Measurements from ENCODE around the gene CPA5. TPM values are rescaled to one million over a fixed set of nuclear protein-coding genes. Genes with fewer than 3 reads are reported as not detected.

Gene CPA5
- total and polyA plus RNA-seq, 9 of the 15 experiments (the other 6 are each of a cell fraction or from before 2014, with no cell fraction given): 0.13 to 2.4 (median 0.91) TPM

DNA sequence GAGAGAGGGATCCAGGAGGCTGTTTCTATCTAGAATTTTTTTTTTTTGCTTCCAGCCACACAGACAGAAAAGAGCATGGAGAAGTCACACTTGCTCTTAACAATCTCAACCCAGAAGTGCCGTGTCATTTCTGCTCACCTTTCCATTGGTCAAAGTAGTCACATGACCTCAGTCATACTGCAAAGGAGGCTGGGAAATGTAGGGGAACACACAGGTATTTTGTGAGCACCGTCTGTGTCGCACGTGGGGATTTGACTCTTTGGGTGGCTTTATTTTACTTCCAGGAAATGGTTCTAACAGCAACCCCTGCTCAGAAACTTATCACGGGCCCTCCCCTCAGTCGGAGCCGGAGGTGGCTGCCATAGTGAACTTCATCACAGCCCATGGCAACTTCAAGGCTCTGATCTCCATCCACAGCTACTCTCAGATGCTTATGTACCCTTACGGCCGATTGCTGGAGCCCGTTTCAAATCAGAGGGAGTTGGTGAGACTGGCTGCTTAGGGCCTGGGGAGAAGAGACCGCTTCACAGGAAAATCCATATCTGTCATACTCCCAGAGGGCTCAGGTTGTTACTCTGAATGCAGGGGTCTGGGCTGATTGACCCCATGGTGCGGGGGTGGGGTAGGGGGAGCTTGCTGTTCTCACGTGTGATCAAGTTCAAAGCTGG is 22.6 kb downstream of the CPA5 start (continued):
- TF ChIP-seq, protein P1, sequence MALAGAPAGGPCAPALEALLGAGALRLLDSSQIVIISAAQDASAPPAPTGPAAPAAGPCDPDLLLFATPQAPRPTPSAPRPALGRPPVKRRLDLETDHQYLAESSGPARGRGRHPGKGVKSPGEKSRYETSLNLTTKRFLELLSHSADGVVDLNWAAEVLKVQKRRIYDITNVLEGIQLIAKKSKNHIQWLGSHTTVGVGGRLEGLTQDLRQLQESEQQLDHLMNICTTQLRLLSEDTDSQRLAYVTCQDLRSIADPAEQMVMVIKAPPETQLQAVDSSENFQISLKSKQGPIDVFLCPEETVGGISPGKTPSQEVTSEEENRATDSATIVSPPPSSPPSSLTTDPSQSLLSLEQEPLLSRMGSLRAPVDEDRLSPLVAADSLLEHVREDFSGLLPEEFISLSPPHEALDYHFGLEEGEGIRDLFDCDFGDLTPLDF (CRISPR knock-in tag; IDR thresholded peaks at IDR 0.05): no peak
- peak; percentile 34; the same call in 1 of the 2 replicates for TF ChIP-seq MAFG (tag; conservative IDR thresholded peaks at IDR 0.05)
- no peak for TF ChIP-seq ZNF212 (CRISPR knock-in tag; IDR thresholded peaks at IDR 0.05)
- TF ChIP-seq SRSF7 (optimal IDR thresholded peaks at IDR 0.05; ENCODE audit: low read depth, low read length): no peak
- no peak for TF ChIP-seq ZNF239 (CRISPR knock-in tag; IDR thresholded peaks at IDR 0.05)
- no peak for TF ChIP-seq ZZZ3 (IDR thresholded peaks at IDR 0.05)
- TF ChIP-seq SPI1 (IDR thresholded peaks at IDR 0.05; ENCODE audit: borderline replicate concordance, low read depth, low read length): no peak
- TF ChIP-seq CREB1 (IDR thresholded peaks at IDR 0.05): no peak
- TF ChIP-seq CREB1 (CRISPR knock-in tag; IDR thresholded peaks at IDR 0.05): no peak
- TF ChIP-seq, protein P2, sequence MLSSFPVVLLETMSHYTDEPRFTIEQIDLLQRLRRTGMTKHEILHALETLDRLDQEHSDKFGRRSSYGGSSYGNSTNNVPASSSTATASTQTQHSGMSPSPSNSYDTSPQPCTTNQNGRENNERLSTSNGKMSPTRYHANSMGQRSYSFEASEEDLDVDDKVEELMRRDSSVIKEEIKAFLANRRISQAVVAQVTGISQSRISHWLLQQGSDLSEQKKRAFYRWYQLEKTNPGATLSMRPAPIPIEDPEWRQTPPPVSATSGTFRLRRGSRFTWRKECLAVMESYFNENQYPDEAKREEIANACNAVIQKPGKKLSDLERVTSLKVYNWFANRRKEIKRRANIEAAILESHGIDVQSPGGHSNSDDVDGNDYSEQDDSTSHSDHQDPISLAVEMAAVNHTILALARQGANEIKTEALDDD (IDR thresholded peaks at IDR 0.05): no peak
- TF ChIP-seq, protein P3, sequence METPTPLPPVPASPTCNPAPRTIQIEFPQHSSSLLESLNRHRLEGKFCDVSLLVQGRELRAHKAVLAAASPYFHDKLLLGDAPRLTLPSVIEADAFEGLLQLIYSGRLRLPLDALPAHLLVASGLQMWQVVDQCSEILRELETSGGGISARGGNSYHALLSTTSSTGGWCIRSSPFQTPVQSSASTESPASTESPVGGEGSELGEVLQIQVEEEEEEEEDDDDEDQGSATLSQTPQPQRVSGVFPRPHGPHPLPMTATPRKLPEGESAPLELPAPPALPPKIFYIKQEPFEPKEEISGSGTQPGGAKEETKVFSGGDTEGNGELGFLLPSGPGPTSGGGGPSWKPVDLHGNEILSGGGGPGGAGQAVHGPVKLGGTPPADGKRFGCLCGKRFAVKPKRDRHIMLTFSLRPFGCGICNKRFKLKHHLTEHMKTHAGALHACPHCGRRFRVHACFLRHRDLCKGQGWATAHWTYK (CRISPR knock-in tag; IDR thresholded peaks at IDR 0.05): no peak
- no peak for TF ChIP-seq ZNF583 (CRISPR knock-in tag; IDR thresholded peaks at IDR 0.05)
- no peak for TF ChIP-seq ZNF347 (CRISPR knock-in tag; IDR thresholded peaks at IDR 0.05; ENCODE audit: low read depth)
- TF ChIP-seq BRD9 (IDR thresholded peaks at IDR 0.05; ENCODE audit: low read depth, partially characterized antibody): no peak
- peak in 1 of 2 experiments; percentile 27; a peak in 1 of 3 replicates for TF ChIP-seq CBX3 (IDR thresholded peaks at IDR 0.05; ENCODE audit: borderline replicate concordance in 1 of 2, low read length in 2 of 2)
- no peak for TF ChIP-seq ZNF354B (CRISPR knock-in tag; IDR thresholded peaks at IDR 0.05)
- TF ChIP-seq RBM17 (IDR thresholded peaks at IDR 0.05; ENCODE audit: borderline replicate concordance, low read depth, low read length): no peak
- peak; percentile 25 for TF ChIP-seq PHF20 (IDR thresholded peaks at IDR 0.05; ENCODE audit: partially characterized antibody)
- TF ChIP-seq ZKSCAN1 (IDR thresholded peaks at IDR 0.05; ENCODE audit: low read depth, low read length): no peak
- TF ChIP-seq HDGF (IDR thresholded peaks at IDR 0.05): no peak
- TF ChIP-seq EHMT2 (IDR thresholded peaks at IDR 0.05): peak; percentile 42; the same call in 1 of the 2 replicates
- no peak for TF ChIP-seq CBX5 (IDR thresholded peaks at IDR 0.05; ENCODE audit: borderline replicate concordance, low read depth)
- TF ChIP-seq, protein P4, sequence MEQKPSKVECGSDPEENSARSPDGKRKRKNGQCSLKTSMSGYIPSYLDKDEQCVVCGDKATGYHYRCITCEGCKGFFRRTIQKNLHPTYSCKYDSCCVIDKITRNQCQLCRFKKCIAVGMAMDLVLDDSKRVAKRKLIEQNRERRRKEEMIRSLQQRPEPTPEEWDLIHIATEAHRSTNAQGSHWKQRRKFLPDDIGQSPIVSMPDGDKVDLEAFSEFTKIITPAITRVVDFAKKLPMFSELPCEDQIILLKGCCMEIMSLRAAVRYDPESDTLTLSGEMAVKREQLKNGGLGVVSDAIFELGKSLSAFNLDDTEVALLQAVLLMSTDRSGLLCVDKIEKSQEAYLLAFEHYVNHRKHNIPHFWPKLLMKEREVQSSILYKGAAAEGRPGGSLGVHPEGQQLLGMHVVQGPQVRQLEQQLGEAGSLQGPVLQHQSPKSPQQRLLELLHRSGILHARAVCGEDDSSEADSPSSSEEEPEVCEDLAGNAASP (IDR thresholded peaks at IDR 0.05): no peak
- peak; percentile 60; the same call in 1 of the 2 replicates for TF ChIP-seq C11orf30 (IDR thresholded peaks at IDR 0.05; ENCODE audit: low read depth)
- TF ChIP-seq, protein P5, sequence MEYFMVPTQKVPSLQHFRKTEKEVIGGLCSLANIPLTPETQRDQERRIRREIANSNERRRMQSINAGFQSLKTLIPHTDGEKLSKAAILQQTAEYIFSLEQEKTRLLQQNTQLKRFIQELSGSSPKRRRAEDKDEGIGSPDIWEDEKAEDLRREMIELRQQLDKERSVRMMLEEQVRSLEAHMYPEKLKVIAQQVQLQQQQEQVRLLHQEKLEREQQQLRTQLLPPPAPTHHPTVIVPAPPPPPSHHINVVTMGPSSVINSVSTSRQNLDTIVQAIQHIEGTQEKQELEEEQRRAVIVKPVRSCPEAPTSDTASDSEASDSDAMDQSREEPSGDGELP (CRISPR knock-in tag; IDR thresholded peaks at IDR 0.05; ENCODE audit: borderline replicate concordance): peak; percentile 17; the same call in 1 of the 2 replicates
- TF ChIP-seq PCBP1 (IDR thresholded peaks at IDR 0.05; ENCODE audit: low read depth, low read length, poor library complexity, severe bottlenecking): no peak

Measured in K562 (cell line).